AG09309 (cell line): ENCODE data around the gene TSPAN4.

ENCODE experiments used
- DNase-seq: peaks from one replicate; pipeline ENCODE4 v3.0.0-alpha.2; 2010; ENCODE audit warnings: low read depth
- H3K4me3 ChIP-seq: 2 replicates; pipeline ENCODE4 v1.5.1; 2011; ENCODE audit warnings: mild to moderate bottlenecking, low read depth, low read length, moderate library complexity; ENCODE audit not compliant: control insufficient read depth
- TF ChIP-seq, protein P1 (sequence below): IDR thresholded peaks from 2 replicates; pipeline ENCODE4 v1.5.1; 2011; ENCODE audit warnings: mild to moderate bottlenecking, low read depth, low read length, inconsistent platforms; ENCODE audit not compliant: insufficient read depth, control insufficient read depth; ENCODE audit errors: missing control alignments

TSPAN4 gene

DNA sequence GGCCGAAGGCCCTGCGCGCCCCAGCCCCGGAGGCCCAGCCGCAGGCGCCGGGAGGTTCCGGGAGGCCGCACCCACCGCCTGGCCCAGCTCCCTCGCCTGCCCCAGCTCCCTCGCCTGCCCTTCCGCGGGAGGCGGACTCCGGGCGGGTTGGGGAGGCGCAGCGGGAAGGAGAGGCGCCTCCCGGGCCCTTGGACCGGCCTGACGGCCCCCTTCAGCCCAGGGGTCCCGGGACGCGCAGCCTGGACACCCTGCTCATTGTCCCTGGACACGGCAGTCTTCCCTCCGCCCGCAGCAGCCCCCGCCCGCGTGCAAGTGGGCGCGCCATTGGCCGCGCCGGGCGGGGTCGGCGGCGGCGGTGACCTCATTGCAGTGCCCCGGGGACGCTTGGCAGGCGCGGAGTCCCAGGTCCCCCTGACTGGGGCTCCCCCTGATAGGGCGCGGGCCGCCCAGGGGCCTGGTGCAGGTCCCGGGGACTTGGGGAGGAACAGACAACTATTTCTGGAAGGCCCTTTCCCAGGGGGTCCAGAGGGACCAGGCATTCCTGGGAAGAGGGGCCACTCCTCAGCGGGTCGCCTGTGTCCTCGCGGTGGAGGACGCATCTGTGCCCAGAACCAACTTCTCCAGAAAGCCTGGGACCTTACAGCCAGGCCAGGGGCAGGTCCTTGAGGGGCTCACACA is 9.4 kb upstream of the TSPAN4 start:
- TF ChIP-seq, protein P1, sequence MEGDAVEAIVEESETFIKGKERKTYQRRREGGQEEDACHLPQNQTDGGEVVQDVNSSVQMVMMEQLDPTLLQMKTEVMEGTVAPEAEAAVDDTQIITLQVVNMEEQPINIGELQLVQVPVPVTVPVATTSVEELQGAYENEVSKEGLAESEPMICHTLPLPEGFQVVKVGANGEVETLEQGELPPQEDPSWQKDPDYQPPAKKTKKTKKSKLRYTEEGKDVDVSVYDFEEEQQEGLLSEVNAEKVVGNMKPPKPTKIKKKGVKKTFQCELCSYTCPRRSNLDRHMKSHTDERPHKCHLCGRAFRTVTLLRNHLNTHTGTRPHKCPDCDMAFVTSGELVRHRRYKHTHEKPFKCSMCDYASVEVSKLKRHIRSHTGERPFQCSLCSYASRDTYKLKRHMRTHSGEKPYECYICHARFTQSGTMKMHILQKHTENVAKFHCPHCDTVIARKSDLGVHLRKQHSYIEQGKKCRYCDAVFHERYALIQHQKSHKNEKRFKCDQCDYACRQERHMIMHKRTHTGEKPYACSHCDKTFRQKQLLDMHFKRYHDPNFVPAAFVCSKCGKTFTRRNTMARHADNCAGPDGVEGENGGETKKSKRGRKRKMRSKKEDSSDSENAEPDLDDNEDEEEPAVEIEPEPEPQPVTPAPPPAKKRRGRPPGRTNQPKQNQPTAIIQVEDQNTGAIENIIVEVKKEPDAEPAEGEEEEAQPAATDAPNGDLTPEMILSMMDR: no peak
- H3K4me3 ChIP-seq: peak overlapping the region; percentile 63
- DNase-seq: no peak

DNA sequence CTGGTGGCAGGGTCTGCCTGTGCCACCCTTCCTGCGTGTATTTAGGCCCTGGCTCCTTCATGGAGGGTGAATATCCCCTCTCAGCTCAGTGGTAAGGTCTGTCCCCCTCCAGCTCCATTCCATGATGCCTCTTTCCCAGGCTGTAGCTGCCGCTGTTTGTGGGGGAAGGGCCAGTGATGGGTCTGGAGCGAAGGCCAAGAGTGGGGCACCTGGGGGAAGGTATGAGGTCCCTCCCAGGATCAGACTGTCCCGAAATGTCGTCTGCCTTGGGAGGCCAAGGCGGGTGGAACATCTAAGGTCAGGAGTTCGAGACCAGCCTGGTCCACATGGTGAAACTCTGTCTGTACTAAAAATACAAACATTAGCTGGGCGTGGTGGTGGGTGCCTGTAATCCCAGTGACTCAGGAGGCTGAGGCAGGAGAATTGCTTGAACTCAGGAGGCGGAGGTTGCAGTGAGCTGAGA is 8.8 kb upstream of the TSPAN4 start:
- TF ChIP-seq, protein P1: no peak
- DNase-seq: no peak
- H3K4me3 ChIP-seq: peak overlapping the region; percentile 63

DNA sequence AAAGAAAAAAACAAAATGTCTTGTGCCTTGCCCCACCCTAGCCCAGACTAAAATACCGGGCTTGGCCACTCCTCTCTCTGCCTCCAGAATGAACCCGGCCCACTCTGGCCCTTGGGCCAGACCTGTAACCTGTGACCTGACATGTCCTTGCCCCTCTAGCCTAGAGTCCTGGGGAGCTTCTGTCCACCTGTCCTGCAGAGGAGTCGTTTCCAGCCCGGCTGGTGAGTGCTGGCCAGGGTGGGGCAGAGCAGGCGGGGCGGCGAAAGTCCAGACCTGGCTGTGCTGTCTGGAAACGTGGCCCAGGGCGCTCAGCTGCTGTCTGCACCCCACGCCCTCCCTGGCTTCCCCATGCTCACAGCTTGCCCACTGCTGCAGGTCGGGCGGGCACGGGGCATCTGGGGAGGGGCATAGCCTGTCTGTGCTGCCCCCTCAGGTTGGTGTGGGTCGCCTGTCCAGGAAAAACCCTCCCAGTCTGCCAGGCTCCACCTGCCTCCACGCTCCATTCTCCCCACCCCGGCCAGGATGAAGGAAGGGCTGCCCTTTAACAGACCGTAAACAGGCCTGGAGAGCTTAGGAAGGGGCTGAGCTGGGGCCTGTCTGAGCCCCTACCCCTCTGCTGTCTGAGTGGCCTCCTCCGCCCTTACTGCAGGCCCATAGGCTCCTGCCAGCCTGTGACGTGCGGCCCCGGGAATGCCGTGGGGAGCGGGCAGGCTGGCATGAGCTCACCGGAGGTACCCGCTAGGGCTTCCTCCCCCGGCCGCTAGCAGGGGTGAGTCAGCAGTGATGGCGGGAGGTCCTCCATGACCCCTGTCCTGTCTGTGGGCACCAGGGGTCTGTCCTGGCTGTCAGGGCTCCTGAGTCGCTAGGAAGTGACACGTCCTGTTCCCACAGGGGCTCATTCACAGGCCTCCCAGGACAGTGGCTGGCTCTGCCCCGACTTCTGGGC is 8.0 kb upstream of the TSPAN4 start:
- DNase-seq: no peak
- peak overlapping the region; percentile 63 for H3K4me3 ChIP-seq
- TF ChIP-seq, protein P1: no peak

DNA sequence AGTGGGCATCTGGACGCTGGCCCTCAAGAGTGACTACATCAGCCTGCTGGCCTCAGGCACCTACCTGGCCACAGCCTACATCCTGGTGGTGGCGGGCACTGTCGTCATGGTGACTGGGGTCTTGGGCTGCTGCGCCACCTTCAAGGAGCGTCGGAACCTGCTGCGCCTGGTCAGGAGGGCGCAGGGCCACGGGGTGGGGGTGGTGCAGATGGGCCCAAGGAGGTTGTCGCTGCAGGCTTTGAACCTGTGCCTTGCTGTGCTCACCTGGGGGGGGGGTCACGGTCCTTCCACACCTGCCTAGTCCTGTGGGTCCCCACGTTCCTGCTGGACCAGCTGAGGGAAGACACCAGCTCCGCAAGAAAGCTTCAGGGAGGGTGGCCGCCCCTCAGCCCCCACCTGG is 6.4 kb upstream of the TSPAN4 start:
- TF ChIP-seq, protein P1: no peak
- no peak for DNase-seq
- no peak overlapping the region for H3K4me3 ChIP-seq

DNA sequence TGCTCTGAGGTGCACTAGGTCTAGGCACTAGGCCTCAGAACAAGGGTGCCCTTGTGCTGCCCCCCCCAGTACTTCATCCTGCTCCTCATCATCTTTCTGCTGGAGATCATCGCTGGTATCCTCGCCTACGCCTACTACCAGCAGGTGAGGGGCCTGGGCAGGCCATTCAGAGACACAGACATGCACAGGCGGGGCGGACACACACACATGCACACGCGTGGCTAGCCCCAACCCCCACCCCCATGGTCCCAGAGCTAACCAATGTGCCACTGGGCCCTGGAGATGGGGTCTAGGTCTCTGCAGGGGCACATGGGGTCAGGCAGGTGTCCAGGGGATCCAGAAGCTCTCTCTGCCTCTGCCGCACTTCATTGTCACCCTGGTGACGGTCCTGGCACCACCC is 6.0 kb upstream of the TSPAN4 start:
- H3K4me3 ChIP-seq: no peak overlapping the region
- no peak for DNase-seq
- TF ChIP-seq, protein P1: no peak

DNA sequence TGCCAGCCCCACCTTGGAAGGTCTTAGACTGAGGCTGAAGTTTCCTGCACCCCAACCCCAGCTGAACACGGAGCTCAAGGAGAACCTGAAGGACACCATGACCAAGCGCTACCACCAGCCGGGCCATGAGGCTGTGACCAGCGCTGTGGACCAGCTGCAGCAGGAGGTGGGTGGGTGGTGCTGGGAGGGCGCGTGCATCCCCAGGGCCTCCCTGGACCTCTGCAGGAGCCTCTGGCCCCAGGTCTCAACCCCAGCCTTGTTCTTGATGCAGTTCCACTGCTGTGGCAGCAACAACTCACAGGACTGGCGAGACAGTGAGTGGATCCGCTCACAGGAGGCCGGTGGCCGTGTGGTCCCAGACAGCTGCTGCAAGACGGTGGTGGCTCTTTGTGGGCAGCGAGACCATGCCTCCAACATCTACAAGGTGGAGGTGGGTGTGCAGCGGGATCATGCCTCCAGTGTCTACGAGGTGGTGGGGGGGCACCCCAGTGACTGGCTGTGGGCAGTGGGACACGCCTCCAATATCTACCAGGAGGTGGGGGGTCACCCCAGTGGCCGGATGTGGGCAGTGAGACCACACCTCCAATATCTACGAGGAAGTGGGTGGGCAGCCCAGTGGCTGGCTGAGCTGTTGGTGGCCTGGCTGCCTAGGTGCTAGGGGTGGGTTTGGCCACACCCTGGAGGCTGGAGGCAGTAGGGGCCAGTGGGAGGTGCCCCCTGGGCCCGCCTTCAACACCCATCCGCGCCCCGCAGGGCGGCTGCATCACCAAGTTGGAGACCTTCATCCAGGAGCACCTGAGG is 5.3 kb upstream of the TSPAN4 start:
- no peak for DNase-seq
- no peak overlapping the region for H3K4me3 ChIP-seq
- TF ChIP-seq, protein P1: no peak
